GM12873 (cell line): Measurements from ENCODE around the gene GUCY1A1.

Source experiments
- TF ChIP-seq, protein P1 (sequence below): IDR thresholded peaks from 2 replicates; pipeline ENCODE4 v1.5.1; 2012; ENCODE audit warnings: low read depth, mild to moderate bottlenecking, moderate library complexity, low read length, control low read depth; ENCODE audit not compliant: insufficient read depth; ENCODE audit errors: missing control alignments

The GUCY1A1 gene

DNA sequence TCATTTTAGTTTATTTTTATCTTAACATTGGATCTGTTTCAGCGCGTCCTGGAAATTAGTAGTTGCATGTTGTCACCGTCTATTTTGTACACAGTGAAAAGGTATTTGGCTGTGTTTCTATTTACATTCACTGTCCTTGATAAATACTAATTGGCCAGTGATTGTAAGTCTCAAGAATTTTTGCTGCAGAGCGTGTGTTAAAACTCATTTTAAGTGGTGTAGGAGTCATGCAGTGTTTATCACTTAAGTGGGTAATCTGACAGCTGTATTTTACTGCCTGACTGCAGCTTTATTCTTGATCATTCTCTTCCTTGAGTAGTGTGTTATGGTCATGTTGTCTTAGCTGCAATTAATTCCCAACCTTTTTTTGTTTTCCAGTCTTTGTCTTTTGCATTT, 9.8 kb downstream of the GUCY1A1 start:
- TF ChIP-seq, protein P1, sequence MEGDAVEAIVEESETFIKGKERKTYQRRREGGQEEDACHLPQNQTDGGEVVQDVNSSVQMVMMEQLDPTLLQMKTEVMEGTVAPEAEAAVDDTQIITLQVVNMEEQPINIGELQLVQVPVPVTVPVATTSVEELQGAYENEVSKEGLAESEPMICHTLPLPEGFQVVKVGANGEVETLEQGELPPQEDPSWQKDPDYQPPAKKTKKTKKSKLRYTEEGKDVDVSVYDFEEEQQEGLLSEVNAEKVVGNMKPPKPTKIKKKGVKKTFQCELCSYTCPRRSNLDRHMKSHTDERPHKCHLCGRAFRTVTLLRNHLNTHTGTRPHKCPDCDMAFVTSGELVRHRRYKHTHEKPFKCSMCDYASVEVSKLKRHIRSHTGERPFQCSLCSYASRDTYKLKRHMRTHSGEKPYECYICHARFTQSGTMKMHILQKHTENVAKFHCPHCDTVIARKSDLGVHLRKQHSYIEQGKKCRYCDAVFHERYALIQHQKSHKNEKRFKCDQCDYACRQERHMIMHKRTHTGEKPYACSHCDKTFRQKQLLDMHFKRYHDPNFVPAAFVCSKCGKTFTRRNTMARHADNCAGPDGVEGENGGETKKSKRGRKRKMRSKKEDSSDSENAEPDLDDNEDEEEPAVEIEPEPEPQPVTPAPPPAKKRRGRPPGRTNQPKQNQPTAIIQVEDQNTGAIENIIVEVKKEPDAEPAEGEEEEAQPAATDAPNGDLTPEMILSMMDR = no peak

- TF ChIP-seq, protein P1 = no peak
Observed at GRCh38 chr4:155678011-155678410, 11.4 kb downstream of the GUCY1A1 start.

- TF ChIP-seq, protein P1 = no peak
Observed at GRCh38 chr4:155679343-155679742, 12.7 kb downstream of the GUCY1A1 start.

- TF ChIP-seq, protein P1 = no peak
Observed at GRCh38 chr4:155681886-155682285, 15.2 kb downstream of the GUCY1A1 start.

- TF ChIP-seq, protein P1 = no peak
Observed at GRCh38 chr4:155684423-155684822, 17.8 kb downstream of the GUCY1A1 start.

GRCh38 chr4:155684892-155685541, 18.4 kb downstream of the GUCY1A1 start:
- TF ChIP-seq, protein P1 = no peak

DNA sequence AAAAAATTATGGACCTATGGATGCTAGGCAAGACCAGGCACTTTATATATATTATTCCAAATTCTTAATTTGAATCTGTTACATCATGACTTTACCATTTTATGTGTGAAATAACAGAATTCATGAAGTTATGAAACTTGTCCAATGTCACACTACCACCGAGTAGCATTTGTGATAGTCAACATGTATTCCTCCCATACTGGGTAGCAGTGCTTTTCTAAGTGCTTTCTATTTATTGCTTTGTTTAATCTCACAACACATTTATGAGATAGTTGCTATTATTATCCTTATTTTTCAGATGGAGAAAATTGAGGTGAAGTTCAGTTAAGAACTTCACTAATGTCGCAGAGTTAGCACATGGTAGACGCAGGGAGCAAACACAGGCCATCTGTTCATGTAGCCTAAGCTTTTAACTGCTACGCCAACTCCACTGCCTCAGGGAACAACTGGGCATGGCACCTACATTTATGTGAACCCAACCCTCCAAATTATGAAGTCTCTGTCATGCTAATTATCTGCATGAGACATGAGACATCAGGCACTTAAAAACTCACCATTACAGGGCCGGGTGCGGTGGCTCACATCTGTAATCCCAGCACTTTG, 20.8 kb downstream of the GUCY1A1 start:
- TF ChIP-seq, protein P1 = no peak
